ENCODE data around the gene NLN.

- TF ChIP-seq CTCF (IDR thresholded peaks at IDR 0.05) = no peak
- TF ChIP-seq POLR2A (IDR thresholded peaks at IDR 0.05; ENCODE audit: low read depth) = no peak
Measured at GRCh38 chr5:65734921-65735320, 12.9 kb downstream of the NLN start.
